Measurements from ENCODE around the gene SOX12. TPM values are rescaled to one million over a fixed set of nuclear protein-coding genes. Genes with fewer than 3 reads are reported as not detected.

Gene SOX12
- total RNA-seq, 1 experiment from 2014 or later: 59.1 TPM

DNA sequence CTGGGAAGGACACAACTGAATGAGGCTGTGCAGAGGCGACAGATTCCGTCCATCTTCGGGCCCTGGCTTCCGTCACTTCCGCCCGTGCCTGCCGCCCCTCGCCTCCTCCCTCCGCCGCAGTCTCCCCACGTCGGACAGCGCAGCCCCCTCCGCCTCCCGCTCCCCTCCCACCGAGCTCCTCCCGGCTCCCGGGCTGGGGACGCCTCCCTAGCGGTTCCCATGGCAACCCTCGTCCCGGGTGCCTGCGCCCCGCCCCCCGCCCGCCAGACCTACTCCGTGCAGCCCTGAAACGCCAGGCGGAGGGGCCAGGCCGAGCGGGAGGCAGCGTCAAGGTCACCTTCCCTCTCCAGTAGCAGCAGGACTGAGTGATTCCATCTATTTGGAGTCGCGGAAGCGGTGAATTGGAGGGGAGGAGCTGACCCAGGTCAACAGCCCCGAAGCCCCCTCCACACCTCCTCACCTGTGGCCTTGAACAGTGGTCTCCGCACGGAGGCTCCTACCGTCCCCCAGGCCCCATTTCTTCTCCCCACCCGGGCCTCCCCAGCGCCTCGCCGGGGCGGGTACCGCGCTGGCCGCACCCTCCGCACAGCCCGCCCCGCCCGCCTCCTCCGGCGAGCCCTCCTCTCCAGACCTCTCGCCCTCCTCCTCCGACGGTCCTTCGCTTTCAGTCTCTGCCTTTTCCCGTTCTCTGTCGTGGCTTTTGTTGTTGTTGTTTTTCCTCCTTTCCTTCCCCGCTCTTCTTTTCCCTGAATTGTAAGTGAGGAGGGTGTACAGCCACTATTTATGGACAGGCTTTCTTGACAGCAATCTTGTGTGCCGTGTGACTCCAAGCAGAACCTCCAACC is 22.5 kb downstream of the SOX12 start (continued):
- TF ChIP-seq, protein P1, sequence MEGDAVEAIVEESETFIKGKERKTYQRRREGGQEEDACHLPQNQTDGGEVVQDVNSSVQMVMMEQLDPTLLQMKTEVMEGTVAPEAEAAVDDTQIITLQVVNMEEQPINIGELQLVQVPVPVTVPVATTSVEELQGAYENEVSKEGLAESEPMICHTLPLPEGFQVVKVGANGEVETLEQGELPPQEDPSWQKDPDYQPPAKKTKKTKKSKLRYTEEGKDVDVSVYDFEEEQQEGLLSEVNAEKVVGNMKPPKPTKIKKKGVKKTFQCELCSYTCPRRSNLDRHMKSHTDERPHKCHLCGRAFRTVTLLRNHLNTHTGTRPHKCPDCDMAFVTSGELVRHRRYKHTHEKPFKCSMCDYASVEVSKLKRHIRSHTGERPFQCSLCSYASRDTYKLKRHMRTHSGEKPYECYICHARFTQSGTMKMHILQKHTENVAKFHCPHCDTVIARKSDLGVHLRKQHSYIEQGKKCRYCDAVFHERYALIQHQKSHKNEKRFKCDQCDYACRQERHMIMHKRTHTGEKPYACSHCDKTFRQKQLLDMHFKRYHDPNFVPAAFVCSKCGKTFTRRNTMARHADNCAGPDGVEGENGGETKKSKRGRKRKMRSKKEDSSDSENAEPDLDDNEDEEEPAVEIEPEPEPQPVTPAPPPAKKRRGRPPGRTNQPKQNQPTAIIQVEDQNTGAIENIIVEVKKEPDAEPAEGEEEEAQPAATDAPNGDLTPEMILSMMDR (IDR thresholded peaks at IDR 0.05): no peak
- TF ChIP-seq GABPB1 (CRISPR knock-in tag; IDR thresholded peaks at IDR 0.05) (peak; percentile 90), NFATC4 (CRISPR knock-in tag; IDR thresholded peaks at IDR 0.05) (no peak), ZNF263 (CRISPR knock-in tag; IDR thresholded peaks at IDR 0.05; ENCODE audit: low read depth) (0 out of 2 replicates have a peak, but pooled peaks have one; percentile 52), TEAD4 (CRISPR knock-in tag; IDR thresholded peaks at IDR 0.05) (no peak; the same call in 1 of the 2 replicates), FOXP1 (CRISPR knock-in tag; IDR thresholded peaks at IDR 0.05; ENCODE audit: borderline replicate concordance) (peak; percentile 84), ZNF396 (CRISPR knock-in tag; IDR thresholded peaks at IDR 0.05; ENCODE audit: borderline replicate concordance) (no peak), ZNF317 (CRISPR knock-in tag; IDR thresholded peaks at IDR 0.05; ENCODE audit: borderline replicate concordance, low read depth) (no peak), GRHL2 (CRISPR knock-in tag; IDR thresholded peaks at IDR 0.05; ENCODE audit: insufficient replicate concordance, severe bottlenecking) (no peak), IRF2 (CRISPR knock-in tag; IDR thresholded peaks at IDR 0.05; ENCODE audit: borderline replicate concordance, low read depth) (no peak), MYBL2 (CRISPR knock-in tag; IDR thresholded peaks at IDR 0.05) (0 out of 2 replicates have a peak, but pooled peaks have one; percentile 44)
- TF ChIP-seq, protein P2, sequence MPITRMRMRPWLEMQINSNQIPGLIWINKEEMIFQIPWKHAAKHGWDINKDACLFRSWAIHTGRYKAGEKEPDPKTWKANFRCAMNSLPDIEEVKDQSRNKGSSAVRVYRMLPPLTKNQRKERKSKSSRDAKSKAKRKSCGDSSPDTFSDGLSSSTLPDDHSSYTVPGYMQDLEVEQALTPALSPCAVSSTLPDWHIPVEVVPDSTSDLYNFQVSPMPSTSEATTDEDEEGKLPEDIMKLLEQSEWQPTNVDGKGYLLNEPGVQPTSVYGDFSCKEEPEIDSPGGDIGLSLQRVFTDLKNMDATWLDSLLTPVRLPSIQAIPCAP (CRISPR knock-in tag; IDR thresholded peaks at IDR 0.05): no peak
- TF ChIP-seq, protein P3, sequence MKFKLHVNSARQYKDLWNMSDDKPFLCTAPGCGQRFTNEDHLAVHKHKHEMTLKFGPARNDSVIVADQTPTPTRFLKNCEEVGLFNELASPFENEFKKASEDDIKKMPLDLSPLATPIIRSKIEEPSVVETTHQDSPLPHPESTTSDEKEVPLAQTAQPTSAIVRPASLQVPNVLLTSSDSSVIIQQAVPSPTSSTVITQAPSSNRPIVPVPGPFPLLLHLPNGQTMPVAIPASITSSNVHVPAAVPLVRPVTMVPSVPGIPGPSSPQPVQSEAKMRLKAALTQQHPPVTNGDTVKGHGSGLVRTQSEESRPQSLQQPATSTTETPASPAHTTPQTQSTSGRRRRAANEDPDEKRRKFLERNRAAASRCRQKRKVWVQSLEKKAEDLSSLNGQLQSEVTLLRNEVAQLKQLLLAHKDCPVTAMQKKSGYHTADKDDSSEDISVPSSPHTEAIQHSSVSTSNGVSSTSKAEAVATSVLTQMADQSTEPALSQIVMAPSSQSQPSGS (CRISPR knock-in tag; IDR thresholded peaks at IDR 0.05; ENCODE audit: borderline replicate concordance, low read depth): no peak
- TF ChIP-seq, protein P4, sequence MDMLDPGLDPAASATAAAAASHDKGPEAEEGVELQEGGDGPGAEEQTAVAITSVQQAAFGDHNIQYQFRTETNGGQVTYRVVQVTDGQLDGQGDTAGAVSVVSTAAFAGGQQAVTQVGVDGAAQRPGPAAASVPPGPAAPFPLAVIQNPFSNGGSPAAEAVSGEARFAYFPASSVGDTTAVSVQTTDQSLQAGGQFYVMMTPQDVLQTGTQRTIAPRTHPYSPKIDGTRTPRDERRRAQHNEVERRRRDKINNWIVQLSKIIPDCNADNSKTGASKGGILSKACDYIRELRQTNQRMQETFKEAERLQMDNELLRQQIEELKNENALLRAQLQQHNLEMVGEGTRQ (CRISPR knock-in tag; IDR thresholded peaks at IDR 0.05): no peak
- TF ChIP-seq, protein P5, sequence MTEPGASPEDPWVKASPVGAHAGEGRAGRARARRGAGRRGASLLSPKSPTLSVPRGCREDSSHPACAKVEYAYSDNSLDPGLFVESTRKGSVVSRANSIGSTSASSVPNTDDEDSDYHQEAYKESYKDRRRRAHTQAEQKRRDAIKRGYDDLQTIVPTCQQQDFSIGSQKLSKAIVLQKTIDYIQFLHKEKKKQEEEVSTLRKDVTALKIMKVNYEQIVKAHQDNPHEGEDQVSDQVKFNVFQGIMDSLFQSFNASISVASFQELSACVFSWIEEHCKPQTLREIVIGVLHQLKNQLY (CRISPR knock-in tag; IDR thresholded peaks at IDR 0.05): no peak

DNA sequence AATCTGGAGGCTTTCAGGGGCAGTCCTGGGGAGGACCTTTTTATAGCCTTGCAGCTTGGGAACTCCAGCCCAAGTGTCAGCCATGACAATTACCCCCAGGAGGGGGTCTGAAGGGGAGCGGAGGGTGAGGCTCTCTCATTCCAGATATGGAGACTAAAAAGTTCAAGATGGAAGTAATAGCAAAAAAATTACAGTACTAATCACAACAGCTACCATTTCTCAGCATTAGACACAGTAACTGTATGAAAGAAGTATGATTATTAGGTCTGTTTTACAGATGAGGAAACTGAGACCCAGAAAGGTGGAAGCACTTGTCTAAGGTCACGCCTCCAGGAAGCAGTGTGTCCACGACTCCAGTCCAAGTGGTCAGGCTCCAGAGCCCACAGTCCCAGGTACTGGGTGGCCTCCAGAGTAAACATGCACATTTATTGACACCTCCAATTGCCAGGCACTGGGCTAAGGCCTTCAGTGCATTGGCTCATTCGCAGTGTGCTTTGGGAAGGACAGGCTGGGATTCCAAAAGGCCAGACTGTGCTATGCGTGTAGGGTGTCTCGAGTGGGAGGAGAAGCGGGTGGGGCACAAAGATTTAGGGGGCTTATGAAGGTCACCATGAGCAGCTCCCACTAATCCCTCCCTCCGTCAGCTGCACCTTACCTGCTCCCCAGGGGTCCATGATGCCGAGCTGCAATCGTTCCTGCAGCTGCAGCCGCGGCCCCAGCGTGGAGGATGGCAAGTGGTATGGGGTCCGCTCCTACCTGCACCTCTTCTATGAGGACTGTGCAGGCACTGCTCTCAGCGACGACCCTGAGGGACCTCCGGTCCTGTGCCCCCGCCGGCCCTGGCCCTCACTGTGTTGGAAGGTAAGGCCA is 23.9 kb downstream of the SOX12 start:
- Mint-ChIP-seq H3K27ac (no peak overlapping the region), H3K4me1 (peaks cover 19% of the 10 kb centered on the region), H3K4me3 (peak overlapping the region; percentile 89), H3K27me3 (ENCODE audit: low read depth) (peaks cover 6% of the 10 kb centered on the region), H3K9me3 (no peaks in the 10 kb centered on the region), H3K36me3 (peaks cover 2% of the 10 kb centered on the region; the same call in 1 of the 2 replicates)
- no peak for DNase-seq (ENCODE audit: low spot score)
- TF ChIP-seq CBFB (CRISPR knock-in tag; IDR thresholded peaks at IDR 0.05; ENCODE audit: low read depth) (no peak), RORB (CRISPR knock-in tag; IDR thresholded peaks at IDR 0.05) (no peak), GRHL2 (CRISPR knock-in tag; IDR thresholded peaks at IDR 0.05; ENCODE audit: insufficient replicate concordance, severe bottlenecking) (no peak), ZNF121 (CRISPR knock-in tag; IDR thresholded peaks at IDR 0.05) (no peak)
- TF ChIP-seq, protein P6, sequence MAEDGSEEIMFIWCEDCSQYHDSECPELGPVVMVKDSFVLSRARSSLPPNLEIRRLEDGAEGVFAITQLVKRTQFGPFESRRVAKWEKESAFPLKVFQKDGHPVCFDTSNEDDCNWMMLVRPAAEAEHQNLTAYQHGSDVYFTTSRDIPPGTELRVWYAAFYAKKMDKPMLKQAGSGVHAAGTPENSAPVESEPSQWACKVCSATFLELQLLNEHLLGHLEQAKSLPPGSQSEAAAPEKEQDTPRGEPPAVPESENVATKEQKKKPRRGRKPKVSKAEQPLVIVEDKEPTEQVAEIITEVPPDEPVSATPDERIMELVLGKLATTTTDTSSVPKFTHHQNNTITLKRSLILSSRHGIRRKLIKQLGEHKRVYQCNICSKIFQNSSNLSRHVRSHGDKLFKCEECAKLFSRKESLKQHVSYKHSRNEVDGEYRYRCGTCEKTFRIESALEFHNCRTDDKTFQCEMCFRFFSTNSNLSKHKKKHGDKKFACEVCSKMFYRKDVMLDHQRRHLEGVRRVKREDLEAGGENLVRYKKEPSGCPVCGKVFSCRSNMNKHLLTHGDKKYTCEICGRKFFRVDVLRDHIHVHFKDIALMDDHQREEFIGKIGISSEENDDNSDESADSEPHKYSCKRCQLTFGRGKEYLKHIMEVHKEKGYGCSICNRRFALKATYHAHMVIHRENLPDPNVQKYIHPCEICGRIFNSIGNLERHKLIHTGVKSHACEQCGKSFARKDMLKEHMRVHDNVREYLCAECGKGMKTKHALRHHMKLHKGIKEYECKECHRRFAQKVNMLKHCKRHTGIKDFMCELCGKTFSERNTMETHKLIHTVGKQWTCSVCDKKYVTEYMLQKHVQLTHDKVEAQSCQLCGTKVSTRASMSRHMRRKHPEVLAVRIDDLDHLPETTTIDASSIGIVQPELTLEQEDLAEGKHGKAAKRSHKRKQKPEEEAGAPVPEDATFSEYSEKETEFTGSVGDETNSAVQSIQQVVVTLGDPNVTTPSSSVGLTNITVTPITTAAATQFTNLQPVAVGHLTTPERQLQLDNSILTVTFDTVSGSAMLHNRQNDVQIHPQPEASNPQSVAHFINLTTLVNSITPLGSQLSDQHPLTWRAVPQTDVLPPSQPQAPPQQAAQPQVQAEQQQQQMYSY (CRISPR knock-in tag; IDR thresholded peaks at IDR 0.05): no peak
- POLR2A ChIA-PET: no interaction called here
- no peak for ATAC-seq
- CTCF ChIA-PET: interaction anchor here (0.6 to 2.4 kb wide), 2 partner anchors 12 to 82 kb away, joined by 3 to 8 read pairs; no protein-coding TSS in a partner anchor

All from WTC11 (cell line).